Activated naive CD8-positive, alpha-beta T cell treated with anti-CD3 and anti-CD28 coated beads, Interleukin-2, amount 50 U/mL, for 16 hours (primary cell): ENCODE data around the gene XPO5.
A peak's percentile ranks its signal among the peaks of the same experiment; 100 is the strongest.
"Not testable (repeated sequence)": the region's sequence is repeated elsewhere in the genome, so short reads cannot be mapped to it uniquely, and the experiment has no call there.

ENCODE experiments used
- DNase-seq: peaks from one replicate; pipeline ENCODE4 v3.0.0-alpha.2; 2020; ENCODE audit warnings: low read depth, low spot score

XPO5 gene

DNA sequence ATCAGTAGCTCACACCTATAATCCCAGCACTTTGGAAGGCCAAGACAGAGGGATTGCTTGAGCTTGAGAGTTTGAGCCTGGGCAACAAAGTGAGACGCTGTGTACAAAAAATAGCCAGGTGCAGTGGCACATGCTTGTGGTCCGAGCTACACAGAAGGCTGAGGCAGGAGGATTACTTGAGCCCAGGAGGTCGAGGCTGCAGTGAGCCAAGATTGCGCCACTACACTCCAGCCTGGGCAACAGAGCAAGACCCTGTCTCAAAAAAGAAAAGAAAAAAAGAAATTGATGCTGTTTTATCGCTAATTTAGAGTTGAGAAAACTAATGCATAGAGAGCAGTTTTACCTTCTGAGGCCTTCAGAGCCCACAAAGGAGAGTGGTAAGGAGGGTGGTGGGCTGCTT lies 77.5 kb downstream of the XPO5 start:
- not testable (repeated sequence) for DNase-seq

DNA sequence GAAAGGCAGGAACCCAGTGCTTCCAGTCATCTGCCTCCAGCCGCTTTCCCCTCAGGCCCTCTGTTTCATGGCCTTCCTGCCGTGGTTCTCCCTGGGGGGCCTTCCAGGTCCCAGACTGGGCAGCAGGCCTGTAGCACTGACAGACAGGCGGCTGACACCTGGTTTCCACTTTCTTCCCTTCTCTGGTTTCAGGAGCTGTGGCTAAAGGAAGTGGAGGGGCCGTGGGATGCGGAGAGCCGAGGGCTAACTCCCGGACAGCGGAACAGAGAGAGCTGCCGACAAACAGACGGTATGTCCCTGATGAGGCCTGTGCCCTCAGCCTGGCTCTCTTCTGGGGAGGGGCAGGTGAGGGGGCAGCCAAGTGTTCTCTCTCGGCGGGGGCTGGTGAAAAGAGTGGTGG lies 78.1 kb downstream of the XPO5 start:
- DNase-seq = no peak

DNA sequence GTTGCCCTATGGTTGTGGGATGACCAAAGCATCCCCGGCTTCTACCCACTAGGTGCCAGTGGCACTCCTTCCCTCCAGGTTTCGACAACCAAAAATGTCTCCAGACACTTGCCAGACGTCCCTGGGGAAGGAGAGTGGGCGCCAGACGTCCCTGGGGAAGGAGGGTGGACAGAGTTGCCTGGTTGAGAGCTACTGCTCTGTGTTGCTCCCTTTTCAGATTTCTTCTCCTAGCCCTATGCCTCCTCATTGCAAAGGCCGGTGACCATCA lies 78.8 kb downstream of the XPO5 start:
- DNase-seq = no peak

DNA sequence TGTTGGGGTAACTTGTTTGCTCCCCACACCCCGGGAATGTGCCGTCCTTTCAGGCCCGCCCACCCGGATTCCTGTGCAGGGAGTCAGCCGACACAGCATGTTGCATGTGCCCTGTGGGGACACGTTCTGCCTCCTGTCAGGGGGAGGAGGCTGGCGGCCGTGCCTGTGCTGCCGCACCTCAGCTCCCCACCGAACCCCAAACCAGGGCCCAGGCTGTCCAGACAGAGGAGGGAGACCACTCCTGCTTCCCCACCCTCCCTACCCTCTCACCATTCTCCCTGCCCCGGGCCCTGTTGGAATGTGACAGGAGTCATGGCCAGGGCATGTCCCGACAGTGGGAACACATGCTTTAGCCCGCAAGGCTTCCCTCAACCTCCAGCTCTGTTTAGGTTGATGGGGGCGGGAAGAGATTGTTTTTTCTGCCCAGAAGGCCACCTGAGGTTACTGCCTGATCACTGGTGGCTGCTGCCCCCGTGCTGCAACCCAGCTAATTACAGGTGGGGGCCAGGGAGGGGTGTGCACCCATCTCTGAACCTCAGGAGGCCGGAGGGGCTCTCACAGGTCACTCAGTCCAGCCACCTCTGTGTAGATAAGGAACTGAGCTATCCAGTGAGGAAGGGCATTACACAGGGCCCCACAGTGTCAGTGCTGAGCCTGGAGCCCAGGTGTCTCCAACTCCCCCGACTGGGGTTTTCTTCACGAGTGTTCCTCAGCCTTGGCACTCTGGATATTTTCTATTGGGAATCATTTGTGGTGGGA lies 79.3 kb downstream of the XPO5 start:
- no peak for DNase-seq

DNA sequence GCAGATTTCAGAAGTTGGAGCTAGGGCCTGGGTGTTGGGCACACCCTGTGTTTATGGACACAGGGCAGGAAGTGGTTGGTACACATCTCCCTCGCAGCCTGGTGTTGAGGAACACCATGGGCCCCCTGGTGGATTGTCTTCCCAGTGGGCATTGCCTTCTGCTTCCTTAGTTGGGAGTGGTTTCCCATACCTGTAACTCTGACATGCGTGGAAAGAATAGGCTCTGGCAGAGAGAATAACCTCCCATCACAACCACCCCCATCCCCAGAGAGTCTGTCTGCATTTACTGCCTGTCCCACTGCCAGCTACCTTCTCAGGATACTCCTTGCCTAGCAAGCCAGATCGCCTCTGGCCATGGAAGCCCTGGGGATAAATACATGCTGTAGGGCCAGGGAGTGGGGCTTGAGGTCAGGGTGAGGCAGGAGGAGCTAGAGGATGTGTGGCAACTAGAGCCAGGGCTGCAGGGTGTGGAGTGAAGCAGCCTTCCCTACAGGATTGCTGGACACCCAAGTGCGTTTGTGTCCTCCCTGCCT lies 80.4 kb downstream of the XPO5 start:
- DNase-seq = no peak

DNA sequence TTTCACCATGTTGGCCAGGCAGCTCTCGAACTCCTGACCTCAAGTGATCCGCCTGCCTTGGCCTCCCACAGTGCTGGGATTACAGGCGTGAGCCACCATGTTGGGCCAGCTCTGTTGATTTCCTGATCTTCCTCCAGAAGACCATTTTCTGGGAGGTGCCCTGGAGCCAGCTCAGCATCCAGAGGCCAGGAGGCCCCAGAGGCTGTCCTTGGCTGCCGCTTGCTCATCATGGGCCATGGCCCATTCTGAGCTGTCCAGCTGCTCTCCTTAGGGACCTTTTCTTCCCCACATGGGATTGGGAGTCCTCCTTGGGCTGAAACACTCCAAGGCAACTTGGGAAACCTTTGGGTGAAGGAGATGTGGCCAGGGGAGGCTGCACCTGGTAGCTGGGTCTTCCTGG lies 81.1 kb downstream of the XPO5 start:
- no peak for DNase-seq

DNA sequence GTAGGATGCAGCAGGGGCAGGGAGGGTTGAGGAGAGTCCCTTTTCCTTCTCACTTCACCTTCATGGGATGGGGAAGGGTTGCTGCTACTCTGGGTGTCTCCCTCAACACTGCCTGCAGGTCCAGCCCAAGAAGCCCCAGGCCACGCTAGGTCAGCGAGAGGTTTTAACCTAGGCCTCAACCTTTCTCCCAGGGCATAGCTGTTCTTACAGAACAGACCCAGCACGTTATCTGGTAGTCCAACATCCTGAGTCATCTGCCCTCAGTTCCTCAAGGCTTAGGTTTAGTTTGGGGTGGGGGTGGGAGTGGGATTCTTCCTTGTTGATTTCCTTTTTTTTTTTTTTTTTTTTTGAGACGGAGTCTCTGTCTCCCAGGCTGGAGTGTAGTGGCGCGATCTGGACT lies 81.5 kb downstream of the XPO5 start:
- DNase-seq = no peak

DNA sequence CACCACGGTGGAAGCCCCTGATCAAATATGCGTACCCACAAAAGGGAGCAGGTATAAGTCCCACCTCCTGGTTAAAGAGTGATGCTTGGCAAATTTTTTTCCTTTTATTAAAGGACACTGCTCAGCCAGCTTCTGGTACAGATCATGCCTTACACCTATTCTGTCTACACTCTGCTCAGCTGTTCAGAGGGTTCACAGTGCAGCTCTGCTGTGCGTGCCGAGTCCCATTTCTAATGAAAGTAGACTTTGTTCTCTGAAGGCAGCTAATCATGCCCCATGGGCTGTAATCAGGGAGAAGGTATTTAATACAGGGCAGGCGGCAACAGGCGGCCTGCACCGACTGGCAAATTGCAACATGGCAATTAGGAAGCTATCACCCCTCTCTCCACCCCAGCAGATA lies 82.0 kb downstream of the XPO5 start:
- DNase-seq = no peak

DNA sequence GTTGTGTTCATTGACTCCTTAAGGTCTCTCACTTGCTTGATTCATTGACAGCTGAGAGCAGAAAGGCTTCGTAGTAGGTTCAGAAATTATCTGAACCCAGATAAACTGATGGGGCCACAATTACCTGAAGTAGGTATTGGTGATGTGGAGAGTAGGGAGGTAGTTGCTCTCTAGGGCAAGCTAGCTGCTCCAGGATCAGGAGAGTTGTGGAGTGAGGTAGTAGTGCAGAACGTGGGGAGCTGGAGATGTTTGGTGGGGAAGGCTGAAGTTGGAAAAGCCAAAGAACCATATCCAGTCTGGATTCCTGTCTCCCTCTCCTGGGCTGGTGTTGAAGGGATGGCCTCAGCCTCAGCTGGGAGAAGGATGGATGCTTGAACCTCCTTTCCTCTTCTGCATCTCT lies 82.6 kb downstream of the XPO5 start:
- DNase-seq = no peak

DNA sequence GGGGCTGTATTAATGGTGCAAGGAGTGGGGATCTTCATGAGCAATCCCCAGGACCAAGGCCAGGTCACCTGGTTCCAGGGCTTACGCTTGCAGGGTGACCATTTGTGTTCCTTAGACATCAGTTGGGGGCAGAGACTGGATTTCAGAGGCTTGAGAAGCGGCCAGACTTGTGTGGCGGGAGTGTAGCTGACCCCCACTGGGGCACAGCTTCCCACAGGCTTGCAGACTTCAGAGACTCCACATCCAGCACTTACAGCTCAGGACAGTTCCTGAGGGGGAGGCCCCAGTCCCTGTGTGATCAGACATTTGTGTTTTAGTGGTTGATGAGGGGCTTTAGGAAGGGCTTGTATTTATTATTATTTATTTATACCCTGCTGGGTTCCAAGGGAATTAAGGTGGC lies 83.2 kb downstream of the XPO5 start:
- no peak for DNase-seq

DNA sequence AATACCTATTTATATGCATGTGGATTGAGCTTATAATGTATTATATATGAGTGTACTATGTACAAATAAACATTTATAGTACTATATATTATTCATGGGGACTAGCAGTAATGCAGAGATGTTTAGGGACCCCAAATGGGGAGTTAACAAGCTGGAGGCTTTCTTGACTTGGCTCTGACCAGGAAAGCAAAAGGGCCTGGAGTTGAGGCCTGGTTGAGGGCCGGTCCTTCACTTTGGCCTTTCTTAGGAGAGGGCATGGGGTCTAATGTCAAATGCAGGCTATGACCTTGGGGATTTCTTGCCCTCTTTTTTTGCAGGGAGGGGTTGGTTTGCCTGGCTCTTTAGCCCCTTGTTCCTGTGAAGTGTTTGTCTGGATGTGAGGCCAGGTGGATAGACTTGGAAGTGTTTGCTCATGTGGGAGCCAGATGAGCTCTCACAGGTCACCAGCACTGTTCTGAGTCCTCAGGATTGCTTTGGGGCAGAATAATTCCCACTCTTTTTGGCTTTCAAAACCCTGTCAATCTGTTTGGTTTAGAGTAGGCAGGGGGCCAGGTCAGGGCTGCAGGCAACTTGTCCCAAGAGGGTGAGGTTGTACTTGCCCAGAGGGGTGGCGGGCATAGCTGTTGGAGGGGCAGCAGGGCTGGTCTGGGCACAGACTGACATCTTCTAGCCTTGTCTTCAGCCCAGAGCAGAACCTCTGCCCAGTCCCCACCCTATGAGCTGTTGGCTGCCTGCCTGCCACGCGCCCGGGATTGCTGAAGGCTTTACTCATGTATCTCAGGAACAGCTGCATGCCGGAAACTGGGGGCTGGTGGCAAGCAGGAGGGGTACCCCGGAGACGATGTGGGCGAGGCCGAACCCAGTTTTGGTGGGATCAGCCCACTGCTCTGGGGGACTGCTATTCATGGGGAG lies 83.8 kb downstream of the XPO5 start:
- no peak for DNase-seq

DNA sequence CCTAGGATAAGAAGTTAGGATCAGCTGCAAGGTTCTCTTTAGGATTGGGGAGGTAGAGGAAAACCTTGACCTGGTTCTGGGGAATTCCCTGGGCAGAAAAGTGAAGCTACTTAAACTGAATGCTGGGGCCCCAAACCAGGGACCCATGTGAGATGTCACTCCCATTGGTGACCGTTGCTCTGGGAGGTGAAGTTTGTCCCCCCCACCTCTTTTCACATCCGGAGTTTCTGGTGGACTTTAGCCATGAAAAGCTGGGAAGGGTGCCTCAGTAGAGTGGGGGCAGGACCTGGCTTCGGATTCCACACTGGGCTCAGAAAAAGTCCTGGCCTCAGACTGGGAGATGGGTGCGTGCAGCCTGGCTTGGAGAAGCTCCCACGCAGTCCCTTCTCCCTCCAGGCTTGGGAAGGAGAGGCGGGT lies 85.3 kb downstream of the XPO5 start:
- DNase-seq = no peak

DNA sequence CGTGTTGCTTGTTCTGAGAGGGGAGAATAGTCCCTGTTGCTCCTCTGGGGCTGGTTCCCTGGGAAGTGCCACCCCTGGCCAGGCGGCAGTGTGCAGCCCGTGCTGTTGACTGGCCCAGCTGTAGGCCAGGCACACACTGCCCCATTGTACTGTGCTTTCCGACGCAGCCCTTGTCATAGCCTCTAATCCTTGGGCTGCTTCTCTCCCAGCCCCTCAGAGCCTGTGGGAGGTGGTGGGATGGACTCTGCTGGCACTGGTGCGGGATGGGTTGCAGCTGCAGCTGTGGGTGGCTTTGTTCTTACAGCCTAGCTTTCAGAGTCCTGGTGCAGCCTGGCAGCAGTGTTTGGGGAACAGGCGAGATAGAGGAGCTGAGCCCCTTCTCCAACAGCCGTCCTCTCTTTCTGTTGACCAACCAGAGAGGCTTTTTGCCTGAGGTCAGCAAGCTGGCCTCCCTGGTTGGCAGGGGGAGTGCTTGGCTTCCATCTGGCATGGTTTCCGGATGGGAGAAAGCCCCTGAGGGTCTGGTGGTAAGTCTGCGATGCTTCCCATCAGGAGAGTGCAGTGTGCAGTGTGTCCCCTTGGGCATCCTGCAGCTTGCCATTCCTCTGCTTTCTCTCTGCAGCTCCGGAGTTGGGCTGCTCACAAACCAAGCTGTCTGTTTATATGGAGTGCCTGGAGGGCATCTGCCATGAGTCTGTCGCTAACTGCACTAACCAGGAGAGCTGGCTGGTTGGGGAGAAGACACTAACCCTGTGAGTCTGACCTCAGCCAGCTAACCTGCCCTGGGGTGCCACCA lies 86.4 kb downstream of the XPO5 start:
- no peak for DNase-seq

DNA sequence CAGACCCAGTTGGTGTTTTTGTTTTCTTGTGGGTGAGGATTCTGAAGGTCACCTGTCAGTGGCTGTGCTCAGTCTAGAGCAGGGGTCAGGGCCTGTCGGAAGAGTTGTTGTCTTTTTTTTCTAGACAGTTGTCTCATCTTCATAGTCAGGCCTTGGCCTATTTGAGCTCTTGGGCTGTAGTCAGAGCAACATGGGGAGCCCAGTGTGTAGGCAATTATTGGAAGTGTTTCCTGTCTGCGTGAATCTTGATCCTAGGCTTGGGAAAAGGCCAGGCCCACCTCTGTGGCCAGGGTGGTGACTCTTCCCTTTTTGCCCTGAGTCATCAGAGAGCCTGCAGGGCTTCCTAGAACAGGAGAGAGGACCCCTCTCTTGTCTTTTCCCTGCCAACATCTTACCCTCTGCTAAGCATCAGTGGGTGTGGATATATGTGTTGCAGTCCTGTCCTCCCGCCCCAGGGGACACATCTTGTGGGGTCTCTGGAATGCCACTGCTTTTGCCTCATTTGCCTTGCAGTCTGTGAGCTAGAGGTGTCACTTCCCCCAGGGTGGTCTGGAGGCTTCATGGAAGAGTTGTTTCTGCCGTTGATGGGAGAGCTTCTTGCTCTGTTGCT lies 87.1 kb downstream of the XPO5 start:
- DNase-seq = no peak

DNA sequence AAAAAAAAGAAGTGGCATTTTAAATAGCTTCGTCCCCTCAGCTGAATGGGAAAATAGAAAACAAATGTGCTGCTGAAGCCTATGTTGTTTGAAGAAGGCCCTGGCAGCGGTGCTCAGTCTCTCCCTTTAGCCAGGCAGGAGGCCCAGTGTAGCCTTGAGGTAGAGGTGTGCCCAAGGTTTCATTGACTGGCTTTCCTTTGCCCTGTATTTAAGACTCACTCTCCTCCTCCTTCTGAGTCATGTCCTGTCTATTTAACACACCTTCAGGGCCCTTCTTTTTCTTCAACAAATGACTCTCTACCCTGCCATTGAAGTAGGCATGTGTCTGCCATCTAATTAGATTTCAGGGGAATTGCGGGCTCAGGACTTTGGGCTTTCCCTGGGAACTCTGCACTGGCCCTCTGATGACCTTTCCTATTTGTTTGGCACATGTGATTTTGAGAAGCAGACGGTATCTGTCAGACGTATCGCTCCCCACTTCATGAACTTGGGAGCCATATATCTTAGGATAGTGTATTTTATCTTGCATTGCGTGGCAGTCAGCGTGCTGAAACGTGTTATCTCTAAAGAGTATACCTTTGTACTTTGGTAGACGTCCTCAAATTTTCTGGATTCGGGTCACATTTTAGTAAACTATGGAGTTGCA lies 94.1 kb downstream of the XPO5 start:
- DNase-seq = no peak

DNA sequence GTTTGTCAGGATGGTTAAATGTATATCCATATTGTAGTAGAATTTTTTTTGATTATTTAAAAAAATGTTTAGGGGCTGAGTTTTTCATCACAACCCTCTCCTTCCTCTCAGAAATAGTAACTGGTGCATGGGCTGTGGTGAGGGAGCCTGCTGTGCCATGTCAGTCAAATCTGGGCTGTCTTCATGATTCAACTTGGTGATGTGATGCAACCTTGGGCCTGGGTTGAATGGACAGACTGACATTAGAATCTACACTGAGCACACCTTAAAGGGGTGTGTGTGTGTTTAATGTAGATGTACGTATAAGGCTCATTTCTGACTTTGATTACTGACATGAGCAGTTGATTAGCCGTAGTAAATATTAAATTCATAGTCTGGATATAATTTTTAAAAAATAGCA lies 94.8 kb downstream of the XPO5 start:
- DNase-seq = no peak

DNA sequence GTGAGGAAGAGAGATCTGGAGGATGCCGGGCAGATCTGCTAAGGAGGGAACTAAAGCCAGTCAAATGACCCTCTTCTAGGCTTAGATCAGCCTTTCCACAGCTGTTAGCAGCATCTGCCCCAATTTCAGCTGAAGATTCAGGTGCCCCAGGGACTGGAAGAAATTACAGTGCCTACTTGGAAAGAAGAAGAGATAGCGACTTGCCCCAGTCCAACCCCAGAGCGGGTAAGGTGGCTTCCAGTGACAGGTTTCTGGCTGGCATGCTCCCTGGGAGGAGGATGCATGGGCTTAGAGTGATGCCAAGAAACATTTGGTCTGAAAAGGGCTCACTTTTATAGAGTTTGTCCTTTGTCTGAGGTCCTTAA lies 97.8 kb downstream of the XPO5 start:
- no peak for DNase-seq

DNA sequence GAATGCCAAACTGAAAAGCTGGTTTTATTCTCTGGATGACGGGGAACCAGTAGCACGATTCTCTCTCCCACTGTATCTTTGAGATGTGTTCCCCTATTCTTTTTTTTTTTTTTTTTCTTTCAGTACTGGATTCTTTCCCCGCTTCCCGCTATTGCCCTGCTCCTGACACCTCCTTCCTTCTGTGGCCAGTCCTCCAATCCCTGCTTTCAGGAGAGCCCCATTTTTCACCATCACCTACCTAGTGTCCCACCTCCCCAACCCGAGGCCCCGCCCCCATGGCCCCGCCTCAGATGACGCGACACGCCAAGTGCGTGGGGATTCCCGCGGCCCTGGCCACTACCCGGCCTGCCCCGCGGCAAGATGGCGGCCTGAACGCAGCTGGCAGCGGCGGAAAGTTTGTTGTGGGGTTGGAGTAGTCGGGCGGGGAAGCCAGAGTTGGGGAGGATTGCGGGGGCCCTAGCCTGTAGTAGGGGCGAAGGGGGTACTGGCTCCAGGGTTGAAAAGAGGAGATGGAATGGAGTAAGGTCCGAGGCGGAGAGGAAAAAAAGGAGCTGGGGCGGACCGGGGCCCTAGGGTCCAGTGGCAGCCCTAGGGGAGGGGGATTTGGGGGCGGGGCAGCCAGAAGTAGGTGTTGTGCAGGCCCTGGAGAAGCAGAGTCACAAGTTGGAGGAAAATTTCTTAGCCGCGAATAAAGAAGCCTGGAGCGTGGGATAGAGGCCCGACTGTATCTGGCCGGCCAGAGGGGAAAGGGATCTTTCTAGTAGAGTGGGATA lies 98.4 kb downstream of the XPO5 start, which contains the start of gene TJAP1:
TJAP1 (plus strand) TSS at position 336 of the 773 bp plus-strand sequence. CDS start 21,432 bp downstream, outside the sequence.
- peak; percentile 95 for DNase-seq

DNA sequence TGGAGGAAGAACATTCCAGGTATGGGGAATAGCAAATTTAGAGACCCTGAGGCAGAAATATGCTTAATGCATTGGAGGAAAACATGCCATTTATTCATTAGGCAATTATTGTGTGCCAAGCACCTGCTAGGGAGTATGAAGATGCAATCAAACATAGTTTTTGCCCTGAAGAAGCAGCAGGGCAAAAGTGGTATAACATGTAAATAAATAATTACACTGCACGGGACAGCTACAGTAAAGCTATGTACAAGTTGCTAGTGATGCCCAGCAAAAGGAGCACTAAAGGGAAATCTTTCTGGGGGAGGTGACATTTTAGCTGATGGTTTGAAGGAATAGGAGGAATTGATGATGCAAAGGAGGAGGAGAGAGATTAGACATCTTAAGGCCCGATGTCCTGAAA lies 99.1 kb downstream of the XPO5 start:
- no peak for DNase-seq

DNA sequence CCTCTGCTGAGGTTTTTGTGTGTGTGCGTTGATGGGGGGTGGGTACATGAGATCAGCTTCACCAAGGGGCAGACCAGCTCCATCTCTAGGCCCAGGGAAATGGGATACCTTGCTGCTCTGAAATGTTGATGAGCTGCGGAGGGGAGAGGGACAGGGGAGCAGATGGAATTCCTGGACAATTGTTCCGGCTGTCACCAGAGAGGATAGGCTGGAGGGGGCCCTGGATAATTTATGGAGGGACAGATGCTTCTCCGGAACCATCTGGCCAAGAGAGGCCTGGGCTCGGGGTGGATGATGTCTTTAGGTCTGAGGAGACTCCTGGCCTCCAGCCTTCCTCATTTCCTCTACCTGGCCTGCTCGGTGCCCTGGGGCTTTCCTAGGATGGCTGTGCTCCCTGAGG lies 100.3 kb downstream of the XPO5 start:
- DNase-seq = no peak
